Measurements from ENCODE around the gene EVI5. TPM values are rescaled to one million over a fixed set of nuclear protein-coding genes. Genes with fewer than 3 reads are reported as not detected.
"Not testable (repeated sequence)": the region's sequence is repeated elsewhere in the genome, so short reads cannot be mapped to it uniquely, and the experiment has no call there.

The EVI5 gene
- total RNA-seq, 1 experiment from 2014 or later, result 23.2 TPM

DNA sequence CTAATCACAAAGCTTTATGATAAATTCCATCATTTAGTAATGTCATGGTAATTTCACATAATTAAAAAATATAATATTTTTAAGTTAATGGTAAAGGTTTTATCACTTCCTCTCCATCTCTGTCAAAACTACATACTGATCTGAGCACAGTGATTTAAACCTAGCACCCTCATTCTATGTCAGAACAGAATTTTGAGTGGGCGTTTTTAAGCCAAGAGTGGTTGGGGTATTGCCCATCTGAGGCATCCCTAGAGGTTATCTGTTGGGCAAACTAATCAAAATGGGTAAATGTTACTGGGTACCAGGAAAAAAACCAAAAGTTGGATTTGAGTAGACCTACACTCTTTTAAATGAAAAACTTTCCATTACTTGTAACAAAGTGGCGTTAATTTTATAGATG lies 197.5 kb downstream of the EVI5 start:
- Mint-ChIP-seq H3K27me3 (ENCODE audit: insufficient read depth, unreplicated experiment) (no peaks in the 10 kb centered on the region), H3K27ac (ENCODE audit: low read depth, unreplicated experiment) (no peak overlapping the region), H3K36me3 (ENCODE audit: insufficient read depth, unreplicated experiment) (no peaks in the 10 kb centered on the region), H3K4me3 (ENCODE audit: unreplicated experiment) (no peak overlapping the region), H3K9me3 (ENCODE audit: unreplicated experiment) (peaks cover 12% of the 10 kb centered on the region), H3K4me1 (ENCODE audit: insufficient read depth, unreplicated experiment) (peaks cover 16% of the 10 kb centered on the region)
- BruUV-seq (replicated peaks), result no TSS peak
- TF ChIP-seq, protein P1, sequence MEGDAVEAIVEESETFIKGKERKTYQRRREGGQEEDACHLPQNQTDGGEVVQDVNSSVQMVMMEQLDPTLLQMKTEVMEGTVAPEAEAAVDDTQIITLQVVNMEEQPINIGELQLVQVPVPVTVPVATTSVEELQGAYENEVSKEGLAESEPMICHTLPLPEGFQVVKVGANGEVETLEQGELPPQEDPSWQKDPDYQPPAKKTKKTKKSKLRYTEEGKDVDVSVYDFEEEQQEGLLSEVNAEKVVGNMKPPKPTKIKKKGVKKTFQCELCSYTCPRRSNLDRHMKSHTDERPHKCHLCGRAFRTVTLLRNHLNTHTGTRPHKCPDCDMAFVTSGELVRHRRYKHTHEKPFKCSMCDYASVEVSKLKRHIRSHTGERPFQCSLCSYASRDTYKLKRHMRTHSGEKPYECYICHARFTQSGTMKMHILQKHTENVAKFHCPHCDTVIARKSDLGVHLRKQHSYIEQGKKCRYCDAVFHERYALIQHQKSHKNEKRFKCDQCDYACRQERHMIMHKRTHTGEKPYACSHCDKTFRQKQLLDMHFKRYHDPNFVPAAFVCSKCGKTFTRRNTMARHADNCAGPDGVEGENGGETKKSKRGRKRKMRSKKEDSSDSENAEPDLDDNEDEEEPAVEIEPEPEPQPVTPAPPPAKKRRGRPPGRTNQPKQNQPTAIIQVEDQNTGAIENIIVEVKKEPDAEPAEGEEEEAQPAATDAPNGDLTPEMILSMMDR (IDR thresholded peaks at IDR 0.05; ENCODE audit: unreplicated experiment), result no peak
- intact Hi-C loops (cut with micrococcal nuclease), result no loop called here
- ChIA-PET POLR2A (interaction anchor here (1.2 to 2.0 kb wide), 2 partner anchors 10 to 15 kb away, joined by 3 to 6 read pairs; no protein-coding TSS in a partner anchor), CTCF (interaction anchor here (0.6 to 1.1 kb wide), 3 partner anchors 10 to 162 kb away, joined by 3 to 5 read pairs (median 3); no protein-coding TSS in a partner anchor)
- no peak for DNase-seq (ENCODE audit: unreplicated experiment)

DNA sequence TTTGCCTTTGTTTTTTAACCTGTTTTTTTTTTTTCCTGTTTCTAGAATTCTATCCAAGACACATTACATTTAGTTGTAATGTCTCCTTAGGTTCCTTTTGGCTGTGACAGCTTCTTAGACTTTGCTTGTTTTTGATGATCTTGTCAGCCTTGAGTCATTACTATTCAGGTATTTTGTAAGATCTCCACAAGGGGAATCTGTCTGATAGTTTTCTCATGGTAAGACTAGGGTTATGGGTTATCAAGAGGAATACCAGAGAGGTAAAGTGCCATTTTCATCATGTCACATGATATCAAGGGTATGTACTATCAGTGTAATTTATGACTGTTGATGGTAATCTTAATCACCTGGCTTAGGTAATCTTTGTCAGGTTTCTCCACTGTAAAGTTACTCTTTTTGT lies 199.1 kb downstream of the EVI5 start:
- intact Hi-C loops (cut with micrococcal nuclease), result no loop called here
- Mint-ChIP-seq H3K36me3 (ENCODE audit: insufficient read depth, unreplicated experiment) (no peaks in the 10 kb centered on the region), H3K4me3 (ENCODE audit: unreplicated experiment) (no peak overlapping the region), H3K9me3 (ENCODE audit: unreplicated experiment) (peaks cover 12% of the 10 kb centered on the region), H3K27me3 (ENCODE audit: insufficient read depth, unreplicated experiment) (no peaks in the 10 kb centered on the region), H3K27ac (ENCODE audit: low read depth, unreplicated experiment) (peak overlapping the region; percentile 36), H3K4me1 (ENCODE audit: insufficient read depth, unreplicated experiment) (peaks cover 21% of the 10 kb centered on the region)
- TF ChIP-seq, protein P1 (IDR thresholded peaks at IDR 0.05; ENCODE audit: unreplicated experiment), result no peak
- CTCF ChIA-PET, result interaction anchor here (0.8 to 1.0 kb wide), 2 partner anchors 130 to 595 kb away, joined by 3 read pairs; no protein-coding TSS in a partner anchor
- BruUV-seq (replicated peaks), result no TSS peak
- DNase-seq (ENCODE audit: unreplicated experiment), result peak; percentile 26
- POLR2A ChIA-PET, result interaction anchor here (0.7 kb wide), 1 partner anchor 376 kb away, joined by 3 read pairs; no protein-coding TSS in a partner anchor

DNA sequence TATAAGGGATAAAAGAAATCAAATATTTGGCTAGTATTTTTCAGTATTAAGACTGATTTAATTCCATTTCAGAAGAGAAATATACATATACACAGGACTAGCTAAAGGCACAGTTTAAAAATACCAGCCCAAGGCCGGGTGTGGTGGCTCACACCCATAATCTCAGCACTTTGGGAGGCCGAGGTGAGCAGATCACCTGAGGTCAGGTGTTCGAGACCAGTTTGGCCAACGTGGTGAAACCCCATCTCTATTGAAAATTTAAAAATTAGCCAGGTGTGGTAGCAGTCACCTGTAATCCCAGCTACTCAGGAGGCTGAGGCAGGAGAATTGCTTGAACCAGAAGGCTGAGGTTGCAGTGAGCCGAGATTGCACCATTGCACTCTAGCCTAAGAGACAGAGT lies 200.1 kb downstream of the EVI5 start:
- H3K27me3 Mint-ChIP-seq (ENCODE audit: insufficient read depth, unreplicated experiment); POLR2A ChIA-PET; intact Hi-C loops (cut with micrococcal nuclease); DNase-seq (ENCODE audit: unreplicated experiment); H3K9me3 Mint-ChIP-seq (ENCODE audit: unreplicated experiment); H3K4me3 Mint-ChIP-seq (ENCODE audit: unreplicated experiment); H3K36me3 Mint-ChIP-seq (ENCODE audit: insufficient read depth, unreplicated experiment); BruUV-seq (replicated peaks): not testable (repeated sequence)
- Mint-ChIP-seq H3K4me1 (ENCODE audit: insufficient read depth, unreplicated experiment) (peaks cover 21% of the 10 kb centered on the region), H3K27ac (ENCODE audit: low read depth, unreplicated experiment) (peak overlapping the region; percentile 27)
- CTCF ChIA-PET, result interaction anchor here (0.7 to 1.0 kb wide), 6 partner anchors 30 to 1492 kb away, joined by 3 to 5 read pairs (median 4); no protein-coding TSS in a partner anchor

DNA sequence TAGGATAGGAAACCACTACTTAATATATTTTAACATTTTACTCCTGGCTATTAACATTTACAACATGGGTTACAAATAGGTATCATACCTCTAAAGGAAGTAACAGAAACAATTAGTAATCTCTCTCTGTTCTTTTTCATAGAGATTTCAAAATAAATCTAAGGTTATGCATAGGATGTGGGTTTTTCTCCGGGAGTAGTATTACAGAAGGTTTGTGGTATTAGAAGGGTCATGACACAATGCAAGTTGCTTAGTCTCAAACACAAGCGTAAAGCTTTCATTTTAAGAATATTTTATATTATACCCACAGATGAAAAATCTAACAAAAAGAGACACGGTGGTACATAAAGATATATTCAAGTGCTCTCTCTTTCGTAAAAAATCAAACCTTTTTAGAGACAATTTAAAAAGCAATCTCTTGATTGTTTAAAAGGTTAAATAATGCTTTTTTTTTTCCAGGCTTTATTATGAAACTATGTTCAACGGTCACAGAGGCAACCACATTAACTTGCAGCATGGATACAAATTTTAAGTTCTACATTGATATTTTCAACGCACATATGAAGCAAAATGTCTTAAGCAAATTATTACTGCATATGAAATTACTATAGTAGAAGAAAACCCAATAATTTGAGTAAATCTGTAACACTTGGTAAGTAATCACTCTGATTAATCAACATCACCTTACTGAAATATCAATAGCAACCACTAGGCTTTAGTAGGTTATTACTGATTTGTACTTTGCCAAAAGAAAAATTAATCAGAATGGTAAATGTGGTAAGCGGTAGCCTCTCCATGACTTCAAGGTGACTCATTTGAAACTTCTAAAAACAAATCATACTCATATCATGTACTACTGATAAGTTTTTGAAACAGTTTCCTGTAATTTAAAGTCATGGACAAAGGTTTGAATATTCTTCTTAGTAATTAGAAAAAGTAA lies 200.8 kb downstream of the EVI5 start:
- Mint-ChIP-seq H3K9me3 (ENCODE audit: unreplicated experiment) (peaks cover 4% of the 10 kb centered on the region), H3K36me3 (ENCODE audit: insufficient read depth, unreplicated experiment) (no peaks in the 10 kb centered on the region), H3K4me3 (ENCODE audit: unreplicated experiment) (peak overlapping the region; percentile 21), H3K27ac (ENCODE audit: low read depth, unreplicated experiment) (peak overlapping the region; percentile 27), H3K27me3 (ENCODE audit: insufficient read depth, unreplicated experiment) (no peaks in the 10 kb centered on the region), H3K4me1 (ENCODE audit: insufficient read depth, unreplicated experiment) (peaks cover 21% of the 10 kb centered on the region)
- no TSS peak for BruUV-seq (replicated peaks)
- CTCF ChIA-PET, result interaction anchor here (0.7 kb wide), 1 partner anchor 209 kb away, joined by 3 read pairs; no protein-coding TSS in a partner anchor
- intact Hi-C loops (cut with micrococcal nuclease), result no loop called here
- POLR2A ChIA-PET, result interaction anchor here (0.7 to 1.0 kb wide), 2 partner anchors 15 to 232 kb away, joined by 4 to 10 read pairs; no protein-coding TSS in a partner anchor
- peak; percentile 70 for DNase-seq (ENCODE audit: unreplicated experiment)
- TF ChIP-seq, protein P1 (IDR thresholded peaks at IDR 0.05; ENCODE audit: unreplicated experiment), result no peak
